WTC11 (cell line): Measurements from ENCODE around the gene PIGV.

ENCODE experiments used
- ARID4B ChIP-seq: sonication (generic); formaldehyde crosslinking; IDR thresholded peaks from 2 replicates; pipeline ENCODE4 v1.8.0; 2023; ENCODE audit warnings: missing genetic modification reagents, mild to moderate bottlenecking, borderline replicate concordance
- ATF2 ChIP-seq: sonication (generic); formaldehyde crosslinking; IDR thresholded peaks from 2 replicates; pipeline ENCODE4 v1.8.1; 2022; ENCODE audit warnings: low read depth, missing genetic modification reagents, borderline replicate concordance
- CTCF ChIP-seq: fragments of 200-600 bp; IDR thresholded peaks from 2 replicates; pipeline ENCODE4 v1.8.0; 2022; ENCODE audit warnings: antibody characterized with exemption
- ESRRA ChIP-seq: sonication (generic); formaldehyde crosslinking; IDR thresholded peaks from 2 replicates; pipeline ENCODE4 v1.8.1; 2022; ENCODE audit warnings: mild to moderate bottlenecking, missing genetic modification reagents, borderline replicate concordance
- FOXJ3 ChIP-seq: sonication (generic); formaldehyde crosslinking; IDR thresholded peaks from 2 replicates; pipeline ENCODE4 v1.9.0; 2021; ENCODE audit warnings: missing genetic modification reagents, mild to moderate bottlenecking, borderline replicate concordance
- JUN ChIP-seq: sonication (generic); formaldehyde crosslinking; IDR thresholded peaks from 2 replicates; pipeline ENCODE4 v1.8.0; 2023; ENCODE audit warnings: mild to moderate bottlenecking, missing genetic modification reagents
- KAT7 ChIP-seq: sonication (generic); formaldehyde crosslinking; IDR thresholded peaks from 2 replicates; pipeline ENCODE4 v1.8.1; 2023; ENCODE audit warnings: missing genetic modification reagents, mild to moderate bottlenecking, borderline replicate concordance
- NR3C1 ChIP-seq: sonication (generic); formaldehyde crosslinking; conservative IDR thresholded peaks from 2 replicates; pipeline ENCODE4 v1.8.1; 2023; ENCODE audit warnings: low read depth, mild to moderate bottlenecking, missing genetic modification reagents
- USF2 ChIP-seq: sonication (generic); formaldehyde crosslinking; IDR thresholded peaks from 2 replicates; pipeline ENCODE4 v1.8.1; 2023; ENCODE audit warnings: mild to moderate bottlenecking, missing genetic modification reagents, moderate library complexity
- ZNF138 ChIP-seq: sonication (generic); formaldehyde crosslinking; conservative IDR thresholded peaks from 2 replicates; pipeline ENCODE4 v1.8.1; 2022; ENCODE audit warnings: mild to moderate bottlenecking, moderate library complexity, missing genetic modification reagents
- TF ChIP-seq, protein P1 (sequence below): sonication (generic); formaldehyde crosslinking; IDR thresholded peaks from 2 replicates; pipeline ENCODE4 v1.8.1; 2022; ENCODE audit warnings: mild to moderate bottlenecking, moderate library complexity, missing genetic modification reagents
- TF ChIP-seq, protein P2 (sequence below): sonication (generic); formaldehyde crosslinking; IDR thresholded peaks from 2 replicates; pipeline ENCODE4 v1.8.0; 2022; ENCODE audit warnings: mild to moderate bottlenecking, missing genetic modification reagents

DNA sequence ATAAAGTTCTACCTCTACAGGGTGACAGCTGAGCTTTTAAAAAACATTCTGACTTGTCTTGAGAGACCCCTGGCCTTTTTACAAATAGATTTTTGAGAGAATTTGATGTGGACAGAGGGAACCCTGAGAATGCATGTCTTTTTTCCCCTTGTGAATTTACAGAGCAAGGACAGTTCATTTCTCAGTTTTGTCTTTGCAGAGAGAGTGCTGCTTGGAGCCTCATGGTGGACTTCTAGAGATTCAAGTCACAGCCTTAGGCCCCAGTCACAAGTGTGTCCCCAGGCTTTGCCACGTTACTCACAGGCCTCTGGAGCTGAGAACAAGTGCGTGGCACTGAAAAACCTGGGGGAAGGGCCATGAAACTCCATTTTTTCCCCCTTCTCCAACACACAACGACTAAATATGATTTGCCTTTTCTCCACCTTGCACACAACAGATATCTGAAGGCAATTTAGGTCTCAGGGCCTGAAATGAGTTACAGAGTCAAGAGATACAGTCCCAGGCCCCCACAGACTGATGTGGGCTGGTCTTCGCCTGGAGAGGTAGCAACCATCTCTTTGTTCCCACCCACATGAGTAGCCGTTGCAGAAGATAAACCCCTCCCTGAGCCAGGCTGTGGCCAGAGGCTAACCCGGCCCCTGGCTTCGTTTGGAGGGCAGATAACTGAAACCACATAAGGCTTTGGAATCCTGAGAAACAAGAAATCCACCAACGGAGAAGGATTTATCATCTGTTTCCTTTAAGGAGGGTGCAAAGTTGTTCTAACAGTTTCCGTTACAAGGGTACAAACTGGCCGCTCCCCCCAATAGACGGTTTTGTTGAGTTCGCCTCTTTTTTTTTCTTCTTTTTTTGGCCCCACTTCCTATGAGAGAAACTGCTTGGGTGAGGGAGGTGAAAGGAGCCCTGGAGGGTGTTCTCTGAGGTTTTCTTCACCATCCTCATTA is 1.0 kb upstream of the PIGV start:
- TF ChIP-seq, protein P1, sequence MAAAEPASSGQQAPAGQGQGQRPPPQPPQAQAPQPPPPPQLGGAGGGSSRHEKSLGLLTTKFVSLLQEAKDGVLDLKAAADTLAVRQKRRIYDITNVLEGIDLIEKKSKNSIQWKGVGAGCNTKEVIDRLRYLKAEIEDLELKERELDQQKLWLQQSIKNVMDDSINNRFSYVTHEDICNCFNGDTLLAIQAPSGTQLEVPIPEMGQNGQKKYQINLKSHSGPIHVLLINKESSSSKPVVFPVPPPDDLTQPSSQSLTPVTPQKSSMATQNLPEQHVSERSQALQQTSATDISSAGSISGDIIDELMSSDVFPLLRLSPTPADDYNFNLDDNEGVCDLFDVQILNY (CRISPR knock-in tag) = no peak
- TF ChIP-seq ATF2 (CRISPR knock-in tag) (no peak), FOXJ3 (CRISPR knock-in tag) (no peak), USF2 (CRISPR knock-in tag) (no peak), KAT7 (CRISPR knock-in tag) (no peak), CTCF (no peak), ZNF138 (CRISPR knock-in tag) (no peak), NR3C1 (CRISPR knock-in tag) (no peak), ESRRA (CRISPR knock-in tag) (no peak), ARID4B (CRISPR knock-in tag) (no peak), JUN (CRISPR knock-in tag) (no peak)
- TF ChIP-seq, protein P2, sequence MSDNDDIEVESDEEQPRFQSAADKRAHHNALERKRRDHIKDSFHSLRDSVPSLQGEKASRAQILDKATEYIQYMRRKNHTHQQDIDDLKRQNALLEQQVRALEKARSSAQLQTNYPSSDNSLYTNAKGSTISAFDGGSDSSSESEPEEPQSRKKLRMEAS (CRISPR knock-in tag) = no peak
